CD4-positive, alpha-beta T cell treated with Interleukin-6 at 100 ng/mL for 8 hours (primary cell): ENCODE measurements around the gene COL6A1.

Experiments
- DNase-seq: peaks from one replicate; pipeline ENCODE4 v3.0.0-alpha.2; 2020; ENCODE audit warnings: mixed read lengths, low spot score

Gene COL6A1

DNA sequence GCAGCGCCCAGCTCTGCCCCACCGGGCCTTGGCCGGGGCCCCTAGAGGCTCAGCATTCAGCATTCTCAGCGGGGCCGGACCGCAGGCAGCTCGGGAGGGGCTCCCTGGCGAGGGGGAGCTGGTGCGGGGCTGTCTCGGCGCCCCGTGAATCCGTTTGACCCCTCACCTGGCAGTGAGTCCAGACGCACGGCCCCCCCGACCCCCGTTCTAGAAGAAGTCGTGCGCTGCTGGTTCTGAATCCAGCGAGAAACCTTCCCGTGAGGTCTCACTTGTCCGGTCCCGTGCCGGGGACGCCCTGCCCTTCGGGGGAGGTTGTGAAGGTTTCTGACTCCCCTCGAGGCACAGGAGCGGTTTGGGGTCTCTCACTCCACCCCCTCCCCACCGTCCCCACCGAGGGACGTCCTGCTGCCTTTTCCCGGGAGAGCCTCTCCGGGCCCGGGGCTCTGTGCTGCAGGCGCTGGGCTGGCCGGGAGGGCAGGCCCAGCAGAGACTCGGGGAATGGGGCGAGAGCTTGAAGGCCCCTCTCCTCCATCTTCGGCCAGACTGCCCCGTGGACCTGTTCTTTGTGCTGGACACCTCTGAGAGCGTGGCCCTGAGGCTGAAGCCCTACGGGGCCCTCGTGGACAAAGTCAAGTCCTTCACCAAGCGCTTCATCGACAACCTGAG is 655 bp downstream of the COL6A1 start:
- DNase-seq, result no peak

- DNase-seq, result no peak
Observed at GRCh38 chr21:45982758-45983648, 1.4 kb downstream of the COL6A1 start.

- no peak for DNase-seq
Observed at GRCh38 chr21:45983649-45983965, 2.0 kb downstream of the COL6A1 start.

DNA sequence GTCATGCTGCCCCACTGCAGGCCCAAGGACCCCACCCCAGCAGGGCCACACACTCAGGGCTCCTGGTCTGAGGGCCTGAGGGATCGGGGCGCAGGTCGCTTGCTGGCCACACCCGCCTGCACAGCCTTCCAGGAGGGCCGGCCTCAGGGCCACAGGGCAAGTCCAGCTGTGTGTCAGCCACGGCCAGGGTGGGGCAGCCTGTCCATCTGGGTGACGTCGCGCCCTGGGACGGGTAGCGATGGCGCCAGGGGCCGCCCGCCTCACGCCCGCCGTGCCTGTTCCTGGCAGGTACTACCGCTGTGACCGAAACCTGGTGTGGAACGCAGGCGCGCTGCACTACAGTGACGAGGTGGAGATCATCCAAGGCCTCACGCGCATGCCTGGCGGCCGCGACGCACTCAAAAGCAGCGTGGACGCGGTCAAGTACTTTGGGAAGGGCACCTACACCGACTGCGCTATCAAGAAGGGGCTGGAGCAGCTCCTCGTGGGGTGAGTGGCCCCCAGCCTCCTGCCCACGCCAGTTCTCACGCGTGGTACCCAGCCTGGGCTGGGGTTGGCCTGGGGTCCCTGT is 2.5 kb downstream of the COL6A1 start:
- no peak for DNase-seq

DNA sequence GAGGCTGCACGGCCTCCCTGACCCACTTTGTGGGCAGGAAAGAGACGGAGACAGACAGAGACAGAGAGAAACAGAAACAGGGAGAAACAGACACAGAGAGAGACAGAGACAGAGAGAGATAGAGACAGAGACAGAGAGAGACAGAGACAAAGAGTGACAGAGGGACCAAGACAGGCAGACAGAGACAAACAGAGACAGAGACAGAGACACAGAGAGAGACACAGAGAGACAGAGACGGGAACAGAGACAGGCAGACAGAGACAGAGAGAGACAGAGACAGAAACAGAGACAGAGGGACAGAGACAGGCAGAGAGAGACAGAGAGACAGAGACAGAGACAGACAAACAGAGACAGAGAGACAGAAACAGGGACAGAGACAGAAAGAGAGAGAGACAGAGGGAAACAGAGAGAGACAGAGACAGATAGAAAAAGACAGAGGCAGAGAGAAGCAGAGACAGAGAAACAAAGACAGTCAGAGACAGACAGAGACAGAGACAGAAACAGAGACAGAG is 3.1 kb downstream of the COL6A1 start:
- DNase-seq, result no peak

DNA sequence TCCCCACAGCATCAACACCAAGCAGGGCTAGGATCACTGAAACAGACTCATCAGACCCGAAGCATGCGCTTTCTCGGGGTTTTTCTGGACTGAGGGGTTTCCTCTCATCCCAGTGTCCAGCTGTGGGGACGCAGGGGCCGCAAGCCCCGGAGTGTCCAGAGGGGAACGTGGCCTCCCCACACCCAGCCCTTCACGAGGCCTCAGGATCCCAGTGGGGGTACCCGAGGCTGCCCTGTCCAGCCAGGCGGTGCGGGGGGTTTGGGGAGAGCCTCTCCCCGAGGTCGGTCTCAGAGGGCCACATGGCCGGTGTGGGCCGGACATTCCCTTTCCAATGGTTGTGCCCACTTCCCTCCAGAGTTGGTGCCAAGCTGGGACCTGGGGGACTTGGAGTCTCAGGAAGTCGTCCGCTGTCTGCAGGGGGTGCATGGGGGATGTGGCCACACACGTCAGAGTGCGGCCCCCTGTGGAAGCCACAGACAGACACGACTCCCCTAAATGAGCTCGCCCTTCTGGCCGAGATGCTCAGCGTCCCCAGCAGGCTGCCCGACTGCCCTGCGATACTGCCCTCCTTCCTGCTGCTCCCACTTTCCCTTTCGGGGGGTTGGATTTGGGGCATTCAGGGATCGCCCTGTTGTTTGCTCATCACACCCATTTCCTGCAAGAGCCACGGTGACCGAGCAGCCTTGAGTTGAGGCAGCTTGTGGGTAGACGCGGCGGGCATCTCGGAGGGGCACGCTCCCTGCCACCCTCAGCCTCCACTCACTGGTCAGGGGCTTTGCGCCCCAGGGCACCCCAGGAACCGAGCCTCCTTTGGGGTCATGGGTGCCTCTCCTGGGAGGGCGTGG is 4.1 kb downstream of the COL6A1 start:
- no peak for DNase-seq

- DNase-seq, result no peak
Observed at GRCh38 chr21:45986316-45987051, 4.9 kb downstream of the COL6A1 start.

DNA sequence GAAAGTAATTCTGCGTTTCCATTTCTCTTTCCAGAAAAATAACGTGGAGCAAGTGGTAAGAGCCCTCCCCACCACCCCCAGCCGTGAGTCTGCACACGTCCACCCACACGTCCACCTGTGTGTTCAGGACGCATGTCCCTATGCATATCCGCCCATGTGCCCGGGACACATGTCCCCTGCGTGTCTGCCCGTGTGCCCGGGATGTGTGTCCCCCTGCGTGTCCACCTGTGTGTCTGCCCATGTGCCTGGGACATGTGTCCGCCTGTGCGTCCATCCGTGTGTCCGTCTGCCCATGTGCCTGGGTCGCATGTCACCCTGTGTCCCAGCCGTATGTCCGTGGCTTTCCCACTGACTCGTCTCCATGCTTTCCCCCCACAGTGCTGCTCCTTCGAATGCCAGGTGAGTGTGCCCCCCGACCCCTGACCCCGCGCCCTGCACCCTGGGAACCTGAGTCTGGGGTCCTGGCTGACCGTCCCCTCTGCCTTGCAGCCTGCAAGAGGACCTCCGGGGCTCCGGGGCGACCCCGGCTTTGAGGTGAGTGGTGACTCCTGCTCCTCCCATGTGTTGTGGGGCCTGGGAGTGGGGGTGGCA is 5.6 kb downstream of the COL6A1 start:
- no peak for DNase-seq

DNA sequence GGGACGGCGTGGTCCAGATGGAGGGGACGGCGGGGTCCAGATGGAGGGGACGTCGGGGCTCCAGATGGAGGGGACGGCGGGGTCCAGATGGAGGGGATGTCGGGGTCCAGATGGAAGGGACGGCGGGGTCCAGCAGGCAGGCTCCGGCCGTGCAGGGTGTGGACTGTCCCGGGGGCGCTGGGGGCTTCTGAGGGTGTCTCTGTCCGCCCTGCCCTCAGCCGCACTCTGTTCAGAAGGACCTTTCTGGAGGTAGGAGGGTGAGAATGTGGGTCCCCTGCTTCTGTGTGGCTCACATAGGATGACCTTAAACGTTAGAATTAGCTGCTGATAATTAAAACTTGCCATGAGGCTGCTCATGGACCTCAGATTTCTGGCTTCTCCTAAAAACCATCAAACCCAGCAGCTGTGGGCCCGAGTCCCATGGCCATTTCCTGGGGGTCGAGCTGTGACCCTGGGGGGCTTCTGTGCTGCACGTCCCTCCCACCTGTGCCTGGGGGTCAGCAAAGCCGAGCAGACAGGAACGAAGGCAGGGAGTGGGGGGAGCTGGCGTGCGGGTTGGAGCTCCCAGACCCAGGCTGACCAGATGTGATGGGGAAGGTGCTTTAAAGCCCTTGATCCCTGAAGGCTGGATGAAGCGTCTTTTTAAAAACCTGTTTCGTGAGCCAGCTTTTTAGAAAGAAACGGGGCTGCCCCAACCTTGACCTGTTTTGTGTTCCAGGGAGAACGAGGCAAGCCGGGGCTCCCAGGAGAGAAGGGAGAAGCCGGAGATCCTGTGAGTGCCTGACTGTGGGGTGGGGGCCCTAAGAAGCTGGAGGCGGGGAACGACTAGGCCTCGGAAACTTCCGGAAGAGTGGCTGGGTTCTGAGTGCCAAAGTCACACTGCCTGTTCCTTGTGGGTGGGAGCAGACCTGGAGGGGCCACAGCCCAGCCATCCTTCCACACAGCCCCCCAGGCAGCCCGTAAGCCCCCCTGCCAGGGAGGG is 7.1 kb downstream of the COL6A1 start:
- no peak for DNase-seq

- no peak for DNase-seq
Observed at GRCh38 chr21:45989355-45990048, 7.9 kb downstream of the COL6A1 start.

GRCh38 chr21:45990049-45990711 is 8.6 kb downstream of the COL6A1 start:
- DNase-seq, result no peak

DNA sequence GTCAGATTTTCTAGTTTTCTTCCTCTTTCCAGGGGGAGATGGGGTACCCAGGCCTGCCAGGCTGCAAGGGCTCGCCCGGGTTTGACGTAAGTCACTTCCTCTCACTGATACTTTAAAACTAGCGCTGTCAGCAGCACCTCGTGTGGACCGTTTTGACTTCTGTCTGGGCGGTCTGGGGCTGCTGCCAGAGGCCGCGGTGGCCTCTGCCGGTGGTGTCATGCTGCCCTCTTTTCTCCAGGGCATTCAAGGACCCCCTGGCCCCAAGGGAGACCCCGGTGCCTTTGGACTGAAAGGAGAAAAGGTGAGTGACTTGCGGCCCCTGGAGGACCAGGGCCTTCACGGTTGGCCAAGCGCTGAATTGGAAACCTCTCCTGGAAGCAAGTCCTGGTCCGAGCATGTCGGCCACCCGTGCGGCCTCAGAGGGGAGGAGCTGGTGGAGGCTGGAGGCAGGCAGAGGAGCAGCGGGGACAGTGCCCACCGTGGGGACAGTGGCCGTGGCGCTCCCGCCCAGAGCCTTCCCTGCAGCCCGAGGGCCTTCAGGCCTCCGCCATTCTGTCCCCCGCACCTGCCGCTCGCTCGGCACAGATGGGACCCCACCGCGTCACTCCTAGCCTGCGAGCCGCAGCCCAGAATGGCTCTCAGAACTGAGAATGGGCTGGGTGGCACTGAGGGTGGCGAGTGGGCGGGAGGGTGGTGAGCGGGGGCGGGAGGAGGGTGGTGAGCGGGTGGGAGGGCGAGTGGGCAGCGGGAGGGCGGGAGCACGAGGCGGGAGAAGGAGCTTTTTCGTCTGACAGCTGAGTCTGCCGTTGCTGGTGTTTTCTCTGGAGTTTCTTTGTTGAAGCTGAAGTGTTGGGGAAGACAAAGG is 9.4 kb downstream of the COL6A1 start:
- no peak for DNase-seq

DNA sequence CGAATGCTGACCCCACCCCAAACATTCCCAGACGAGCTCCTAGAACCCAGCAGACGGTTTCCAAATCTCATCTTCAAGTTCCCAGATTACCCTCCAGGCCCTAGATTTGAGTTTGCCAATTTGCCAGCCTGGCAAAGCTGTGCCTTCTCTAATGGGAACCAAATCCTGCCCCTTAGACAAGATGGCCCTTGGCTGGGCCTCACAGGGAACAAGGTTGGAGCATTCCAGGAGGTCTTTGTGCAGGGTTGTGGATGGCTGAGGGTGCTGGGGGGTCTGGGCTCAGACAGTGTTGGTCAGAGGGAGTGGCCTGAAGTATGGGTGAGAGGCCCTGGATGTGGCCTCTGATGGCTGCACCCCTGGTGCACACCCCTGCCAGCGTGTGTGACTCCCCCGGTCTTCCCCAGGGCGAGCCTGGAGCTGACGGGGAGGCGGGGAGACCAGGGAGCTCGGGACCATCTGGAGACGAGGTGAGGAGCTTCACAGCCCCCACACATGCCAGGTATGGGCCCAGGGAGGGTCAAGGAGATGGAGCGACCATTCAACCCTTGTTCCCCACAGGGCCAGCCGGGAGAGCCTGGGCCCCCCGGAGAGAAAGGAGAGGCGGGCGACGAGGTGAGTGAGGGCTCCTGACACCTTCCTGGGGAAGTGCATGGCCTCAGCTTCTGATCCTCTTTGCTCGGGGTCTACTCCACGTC is 10.2 kb downstream of the COL6A1 start:
- no peak for DNase-seq

GRCh38 chr21:45992301-45993209 is 11.0 kb downstream of the COL6A1 start:
- DNase-seq, result no peak

GRCh38 chr21:45993210-45994085 is 11.9 kb downstream of the COL6A1 start:
- no peak for DNase-seq
